HCT116 (cell line): Measurements from ENCODE around the gene EP300. TPM values are rescaled to one million over a fixed set of nuclear protein-coding genes. Genes with fewer than 3 reads are reported as not detected.

Experiments used
- ATAC-seq: fragments of 200-7000 bp; cut with Tn5 transposase; 2 replicates; pipeline ENCODE4 v1.9.1; 2020; ENCODE audit warnings: mild to moderate bottlenecking, moderate library complexity
- BruUV-seq: library from RNA; stranded (reverse); fragments of 400-500 nt; replicated peaks from 2 replicates; lab custom pipeline; 2021; lab: Mats Ljungman, UMichigan
- CTCF ChIA-PET: fragments of 300-600 bp; sonication (Branson Sonifier 250); formaldehyde crosslinking; loops from one replicate; lab custom pipeline; 2021; ENCODE audit warnings: antibody characterized with exemption; lab: Charles Lee
- POLR2A ChIA-PET: fragments of 300-600, 350-600 bp; sonication (Branson Sonifier 250); formaldehyde crosslinking; loops from one replicate; lab custom pipeline; 2021; ENCODE audit warnings: antibody characterized with exemption; lab: Charles Lee
- RAD21 ChIA-PET, 2 experiments: fragments of 300-600 bp; sonication (Branson Sonifier 250); formaldehyde crosslinking; loops; one replicate each; lab custom pipeline; 2023; ENCODE audit warnings: low total read pairs in 2 of 2; ENCODE audit not compliant: uncharacterized antibody in 2 of 2, unreplicated experiment in 2 of 2, low non-redundant PET in 1 of 2; lab: Charles Lee
- DNase-seq: peaks from one replicate; pipeline ENCODE4 v3.0.0-alpha.2; 2010; ENCODE audit warnings: low read depth, low spot score
- H2AFZ ChIP-seq: fragments of 200-600 bp; shearing (Covaris generic), sonication (generic); 2 replicates; pipeline ENCODE4 v1.6.1; 2017; ENCODE audit warnings: low read depth, mixed run types, mixed read lengths, antibody characterized with exemption, low read length; ENCODE audit not compliant: poor library complexity, severe bottlenecking
- H3K27ac ChIP-seq: 2 replicates; pipeline ENCODE4 v1.5.1; 2012; ENCODE audit warnings: low read depth, low read length
- H3K27me3 ChIP-seq: fragments of 200-600 bp; sonication (generic); 2 replicates; pipeline ENCODE4 v1.6.1; 2016; ENCODE audit warnings: mixed run types, low read length, mixed read lengths; ENCODE audit not compliant: insufficient read depth
- H3K36me3 ChIP-seq, 2 experiments: fragments of 200-500 bp in 1 of 2; fragments of 200-600 bp in 1 of 2; sonication (Bioruptor generic) in 1 of 2; sonication (generic) in 1 of 2; 2 replicates each; pipeline versions ENCODE4 v1.5.1 to v1.6.1; 2014 to 2016; ENCODE audit warnings: low read length in 2 of 2, inconsistent platforms in 1 of 2, mixed read lengths in 1 of 2, mixed run types in 1 of 2; ENCODE audit not compliant: insufficient read depth in 2 of 2, control insufficient read depth in 1 of 2
- H3K4me1 ChIP-seq, 2 experiments: fragments of 200-600 bp in 1 of 2; sonication (generic) in 1 of 2; 2 replicates each; pipeline versions ENCODE4 v1.5.1 to v1.6.1; 2012 to 2017; ENCODE audit warnings: low read length in 2 of 2, inconsistent platforms in 1 of 2, mild to moderate bottlenecking in 1 of 2, mixed read lengths in 1 of 2, mixed run types in 1 of 2, moderate library complexity in 1 of 2; ENCODE audit not compliant: insufficient read depth in 2 of 2, control insufficient read depth in 1 of 2
- H3K4me2 ChIP-seq: fragments of 200-600 bp; sonication (generic); 2 replicates; pipeline ENCODE4 v1.6.1; 2017; ENCODE audit warnings: mixed run types, low read length, mixed read lengths
- H3K4me3 ChIP-seq, 2 experiments: fragments of 200-600 bp in 1 of 2; sonication (generic) in 1 of 2; replicated peaks in 1 of 2; 2 replicates each; pipeline ENCODE4 v1.5.1; 2011 to 2016; ENCODE audit warnings: low read length in 2 of 2, control low read depth in 1 of 2, low read depth in 1 of 2, mild to moderate bottlenecking in 1 of 2, mixed read lengths in 1 of 2, mixed run types in 1 of 2
- H3K79me2 ChIP-seq: fragments of 200-600 bp; sonication (generic); 2 replicates; pipeline ENCODE4 v1.6.1; 2017; ENCODE audit warnings: mild to moderate bottlenecking, mixed run types, low read length, moderate library complexity, mixed read lengths; ENCODE audit not compliant: insufficient read depth
- H3K9ac ChIP-seq: fragments of 200-600 bp; sonication (generic); 2 replicates; pipeline ENCODE4 v1.6.1; 2016; ENCODE audit warnings: low read length, mixed read lengths
- H3K9me2 ChIP-seq: fragments of 200-600 bp; sonication (generic), shearing (Covaris generic); 2 replicates; pipeline ENCODE4 v1.6.1; 2017; ENCODE audit warnings: mixed run types, mild to moderate bottlenecking, moderate library complexity; ENCODE audit not compliant: insufficient read depth
- H3K9me3 ChIP-seq, 2 experiments: fragments of 200-500 bp in 1 of 2; fragments of 200-600 bp in 1 of 2; sonication (Bioruptor generic) in 1 of 2; sonication (generic) in 1 of 2; 2 replicates each; pipeline ENCODE4 v1.6.1; 2014 to 2017; ENCODE audit warnings: low read length in 2 of 2, mixed read lengths in 2 of 2, inconsistent platforms in 1 of 2, low read depth in 1 of 2, mild to moderate bottlenecking in 1 of 2, mixed run types in 1 of 2, moderate library complexity in 1 of 2; ENCODE audit not compliant: control insufficient read depth in 1 of 2, insufficient read depth in 1 of 2
- H4K20me1 ChIP-seq: fragments of 200-600 bp; sonication (generic), shearing (Covaris generic); 2 replicates; pipeline ENCODE4 v1.6.1; 2017; ENCODE audit warnings: mixed run types, mild to moderate bottlenecking, moderate library complexity; ENCODE audit not compliant: insufficient read depth
- ATF3 ChIP-seq: IDR thresholded peaks from 2 replicates; pipeline ENCODE4 v1.6.1; 2012
- CEBPB ChIP-seq: IDR thresholded peaks from 2 replicates; pipeline ENCODE4 v1.6.1; 2012; ENCODE audit warnings: low read depth
- EGR1 ChIP-seq: IDR thresholded peaks from 2 replicates; pipeline ENCODE4 v1.6.1; 2012; ENCODE audit warnings: low read depth
- ELF1 ChIP-seq: IDR thresholded peaks from 2 replicates; pipeline ENCODE4 v1.6.1; 2012; ENCODE audit warnings: low read depth, borderline replicate concordance
- EZH2phosphoT487 ChIP-seq: fragments of 200-600 bp; IDR thresholded peaks from 2 replicates; pipeline ENCODE4 v1.6.1; 2018; ENCODE audit warnings: antibody characterized with exemption, borderline replicate concordance
- FOSL1 ChIP-seq: IDR thresholded peaks from 2 replicates; pipeline ENCODE4 v1.6.1; 2012; ENCODE audit warnings: low read depth
- JUND ChIP-seq: IDR thresholded peaks from 2 replicates; pipeline ENCODE4 v1.6.1; 2012
- POLR2A ChIP-seq: IDR thresholded peaks from 2 replicates; pipeline ENCODE4 v1.7.0; 2011; ENCODE audit warnings: borderline replicate concordance; ENCODE audit not compliant: insufficient read depth, insufficient read length; ENCODE audit errors: extremely low read depth
- POLR2AphosphoS5 ChIP-seq: IDR thresholded peaks from 2 replicates; pipeline ENCODE4 v1.6.1; 2011; ENCODE audit warnings: mild to moderate bottlenecking, low read depth, low read length, moderate library complexity
- REST ChIP-seq: IDR thresholded peaks from 2 replicates; pipeline ENCODE4 v1.6.1; 2012; ENCODE audit warnings: low read depth
- SP1 ChIP-seq: IDR thresholded peaks from 2 replicates; pipeline ENCODE4 v1.6.1; 2012; ENCODE audit warnings: low read depth
- SRF ChIP-seq: IDR thresholded peaks from 2 replicates; pipeline ENCODE4 v1.6.1; 2012; ENCODE audit warnings: low read depth
- TCF7L2 ChIP-seq: IDR thresholded peaks from 2 replicates; pipeline ENCODE4 v1.7.0; 2011; ENCODE audit warnings: borderline replicate concordance, inconsistent platforms; ENCODE audit not compliant: insufficient read depth, insufficient read length; ENCODE audit errors: extremely low read depth
- YY1 ChIP-seq: IDR thresholded peaks from 2 replicates; pipeline ENCODE4 v1.6.1; 2011; ENCODE audit warnings: low read length, low read depth, moderate library complexity, mild to moderate bottlenecking; ENCODE audit not compliant: insufficient replicate concordance; ENCODE audit errors: extremely low read depth
- ZFX ChIP-seq: fragments of 450-650 bp; IDR thresholded peaks from 2 replicates; pipeline ENCODE4 v1.6.1; 2017
- ZNF274 ChIP-seq: fragments of 200-500 bp; sonication (Bioruptor generic); IDR thresholded peaks from 2 replicates; pipeline ENCODE4 v1.6.1; 2014; ENCODE audit warnings: mild to moderate bottlenecking, low read depth, low read length, inconsistent platforms
- intact Hi-C: fragments of 100-400 bp; cut with micrococcal nuclease; formaldehyde crosslinking; loops from 2 replicates; pipeline ENCODE4 v1.10.0; 2022
- total RNA-seq: library from RNA; stranded (reverse); gene quantifications from one replicate; pipeline ENCODE4 v1.2.1, GENCODE V29; 2021; ENCODE audit not compliant: unreplicated experiment

The EP300 gene
- total RNA-seq, 1 experiment from 2014 or later = 38.8 TPM

GRCh38 chr22:41204992-41205900 is 112.9 kb downstream of the EP300 start, which contains the start of gene L3MBTL2 (continued):
- TF ChIP-seq ELF1 = no peak; the same call in 1 of the 2 replicates
- TF ChIP-seq JUND = no peak
- TF ChIP-seq FOSL1 = no peak
- no peak for TF ChIP-seq SRF
- TF ChIP-seq POLR2AphosphoS5 = peak; percentile 82
- peak; percentile 65 for TF ChIP-seq POLR2A
- no peak for TF ChIP-seq EZH2phosphoT487
- peak; percentile 67; the same call in 1 of the 2 replicates for TF ChIP-seq ZFX
- TF ChIP-seq EGR1 = peak; percentile 66
- TF ChIP-seq REST = no peak
- TF ChIP-seq, all 23 proteins: peak for 9

- ATAC-seq (no peak), DNase-seq (no peak)
- ChIA-PET CTCF (interaction anchor here (1.0 kb wide), 1 partner anchor 284 kb away, joined by 3 read pairs; no protein-coding TSS in a partner anchor), RAD21 (no interaction called here), POLR2A (no interaction called here)
- Histone ChIP-seq H3K27ac (no peak overlapping the region), H4K20me1 (no peaks in the 10 kb centered on the region), H3K4me3 (no peak overlapping the region), H3K9me2 (no peaks in the 10 kb centered on the region), H2AFZ (no peak overlapping the region), H3K9me3 (no peaks in the 10 kb centered on the region), H3K4me1 (peaks cover 0 to 11% of the 10 kb centered on the region in 2 experiments; a peak in 1 of 4 replicates), H3K27me3 (no peaks in the 10 kb centered on the region), H3K36me3 (peaks cover 0 to 3% of the 10 kb centered on the region in 2 experiments; a peak in 1 of 4 replicates), H3K9ac (no peak overlapping the region), H3K79me2 (peaks cover 35% of the 10 kb centered on the region), H3K4me2 (no peak overlapping the region)
- intact Hi-C loops = no loop called here
- BruUV-seq = TSS peak; percentile 47
- TF ChIP-seq SP1 (no peak), REST (no peak), ATF3 (no peak), ZNF274 (no peak), TCF7L2 (no peak), FOSL1 (no peak), YY1 (no peak), CEBPB (no peak)
Observed at GRCh38 chr22:41206719-41207118, 114.3 kb downstream of the EP300 start.
